Measurements from ENCODE around the gene SAPCD2.

Gene SAPCD2

GRCh38 chr9:137114613-137115393 is 44.4 kb upstream of the SAPCD2 start, which contains the start of gene DPP7:
Gene DPP7 (minus strand): TSS chr9:137114733. CDS start chr9:137114713, 20 bp downstream.
- TF ChIP-seq CTCF (IDR thresholded peaks at IDR 0.05; ENCODE audit: control insufficient read depth, extremely low read depth, insufficient read depth): no peak
- H3K4me3 ChIP-seq (ENCODE audit: low read depth, low read length): peak within 1 kb of the TSS; percentile 63
- no peak for DNase-seq (ENCODE audit: low read depth)

- TF ChIP-seq CTCF (IDR thresholded peaks at IDR 0.05; ENCODE audit: control insufficient read depth, extremely low read depth, insufficient read depth): no peak
- H3K4me3 ChIP-seq (ENCODE audit: low read depth, low read length): peak overlapping the region; percentile 63
- no peak for DNase-seq (ENCODE audit: low read depth)
Observed at GRCh38 chr9:137114220-137114612, 43.9 kb upstream of the SAPCD2 start.

- H3K4me3 ChIP-seq (ENCODE audit: low read depth, low read length): peak overlapping the region; percentile 63
- no peak for DNase-seq (ENCODE audit: low read depth)
- TF ChIP-seq CTCF (IDR thresholded peaks at IDR 0.05; ENCODE audit: control insufficient read depth, extremely low read depth, insufficient read depth): no peak
Observed at GRCh38 chr9:137113385-137114159, 43.2 kb upstream of the SAPCD2 start.

- TF ChIP-seq CTCF (IDR thresholded peaks at IDR 0.05; ENCODE audit: control insufficient read depth, extremely low read depth, insufficient read depth): no peak
- no peak for DNase-seq (ENCODE audit: low read depth)
- no peak overlapping the region; the same call in 1 of the 2 replicates for H3K4me3 ChIP-seq (ENCODE audit: low read depth, low read length)
Observed at GRCh38 chr9:137112564-137113384, 42.4 kb upstream of the SAPCD2 start.

- DNase-seq (ENCODE audit: low read depth): no peak
- H3K4me3 ChIP-seq (ENCODE audit: low read depth, low read length): no peak overlapping the region
- TF ChIP-seq CTCF (IDR thresholded peaks at IDR 0.05; ENCODE audit: control insufficient read depth, extremely low read depth, insufficient read depth): no peak
Observed at GRCh38 chr9:137111788-137112563, 41.6 kb upstream of the SAPCD2 start.
